H1 (cell line): ENCODE measurements around the gene ADPRH. TPM values are rescaled to one million over a fixed set of nuclear protein-coding genes. Genes with fewer than 3 reads are reported as not detected.
"Not testable (repeated sequence)": the region's sequence is repeated elsewhere in the genome, so short reads cannot be mapped to it uniquely, and the experiment has no call there.

Experiments used
- CTCF ChIA-PET: fragments of 300-600 bp; sonication (Branson Sonifier 250); formaldehyde crosslinking; loops from one replicate; lab custom pipeline; 2021; ENCODE audit not compliant: partially characterized antibody; lab: Charles Lee
- POLR2A ChIA-PET: fragments of 300-600 bp; sonication (Branson Sonifier 250); formaldehyde crosslinking; loops from one replicate; lab custom pipeline; 2021; ENCODE audit warnings: inconsistent platforms; ENCODE audit not compliant: partially characterized antibody; lab: Charles Lee
- DNase-seq, 2 experiments: peaks; one replicate each; pipeline versions ENCODE4 v3.0.0 to v3.0.0-alpha.2; 2010 to 2022; ENCODE audit warnings: low spot score in 2 of 2, low read depth in 1 of 2, mixed read lengths in 1 of 2
- FAIRE-seq: peaks from 2 replicates; lab custom pipeline; 2011; peaks lifted over from hg19 to GRCh38; lab: Jason Lieb, UNC
- H2AFZ ChIP-seq: 2 replicates; pipeline ENCODE4 v1.8.1; 2012; ENCODE audit warnings: low read length, inconsistent platforms
- H2AK5ac ChIP-seq: 2 replicates; pipeline ENCODE4 v1.6.1; 2013; ENCODE audit warnings: low read depth, low read length
- H2BK120ac ChIP-seq: replicated peaks from 2 replicates; pipeline ENCODE3; 2013; ENCODE audit warnings: low read depth, low read length, inconsistent platforms
- H2BK12ac ChIP-seq: 2 replicates; pipeline ENCODE4 v1.6.1; 2013; ENCODE audit warnings: low read depth, low read length
- H2BK15ac ChIP-seq: 2 replicates; pipeline ENCODE4 v1.6.1; 2013; ENCODE audit warnings: low read length
- H2BK20ac ChIP-seq: 2 replicates; pipeline ENCODE4 v1.6.1; 2013; ENCODE audit warnings: low read length
- H2BK5ac ChIP-seq: 2 replicates; pipeline ENCODE4 v1.6.1; 2013; ENCODE audit warnings: low read depth, low read length
- H3K14ac ChIP-seq: 2 replicates; pipeline ENCODE4 v1.6.1; 2013; ENCODE audit warnings: inconsistent platforms; ENCODE audit not compliant: insufficient read length
- H3K18ac ChIP-seq: 2 replicates; pipeline ENCODE4 v1.6.1; 2013; ENCODE audit warnings: low read length; ENCODE audit errors: extremely low read depth
- H3K23ac ChIP-seq: 2 replicates; pipeline ENCODE4 v1.6.1; 2013; ENCODE audit warnings: inconsistent platforms; ENCODE audit not compliant: insufficient read length
- H3K23me2 ChIP-seq: 2 replicates; pipeline ENCODE4 v1.6.1; 2013; ENCODE audit warnings: low read depth, low read length
- H3K27ac ChIP-seq: 2 replicates; pipeline ENCODE4 v1.6.1; 2011; ENCODE audit warnings: low read depth, low read length, inconsistent platforms
- H3K27me3 ChIP-seq, 4 experiments: replicated peaks in 1 of 4; 1 replicate in 1 of 4; 2 replicates in 3 of 4; pipeline versions ENCODE4 v1.6.1 to v1.8.1; 2011 to 2013; ENCODE audit warnings: low read length in 3 of 4, mild to moderate bottlenecking in 3 of 4, inconsistent platforms in 2 of 4, mixed read lengths in 2 of 4, moderate library complexity in 1 of 4; ENCODE audit not compliant: control insufficient read depth in 3 of 4, insufficient read depth in 3 of 4; ENCODE audit errors: extremely low read depth in 1 of 4
- H3K36me3 ChIP-seq, 4 experiments: 2 replicates each; pipeline versions ENCODE4 v1.6.1 to v1.8.1; 2011 to 2013; ENCODE audit warnings: mild to moderate bottlenecking in 4 of 4, low read length in 3 of 4, moderate library complexity in 2 of 4, control low read depth in 1 of 4, inconsistent platforms in 1 of 4; ENCODE audit not compliant: insufficient read depth in 4 of 4, control insufficient read depth in 2 of 4
- H3K4ac ChIP-seq: replicated peaks from 2 replicates; pipeline ENCODE3; 2013; ENCODE audit warnings: low read length, low read depth, mixed read lengths, inconsistent platforms; ENCODE audit not compliant: insufficient read length
- H3K4me1 ChIP-seq, 4 experiments: replicated peaks in 1 of 4; 1 replicate in 1 of 4; 2 replicates in 3 of 4; pipeline versions ENCODE4 v1.6.1 to v1.8.1; 2011 to 2013; ENCODE audit warnings: low read length in 3 of 4, inconsistent platforms in 2 of 4, mixed read lengths in 1 of 4; ENCODE audit not compliant: insufficient read depth in 4 of 4, control insufficient read depth in 3 of 4
- H3K4me2 ChIP-seq, 2 experiments: 2 replicates each; pipeline versions ENCODE4 v1.6.1 to v1.8.1; 2011 to 2013; ENCODE audit warnings: low read depth in 2 of 2, low read length in 2 of 2, control low read depth in 1 of 2, inconsistent platforms in 1 of 2, mild to moderate bottlenecking in 1 of 2; ENCODE audit not compliant: insufficient read depth in 1 of 2
- H3K4me3 ChIP-seq, 4 experiments: fragments of 200-600, 300-600 bp in 1 of 4; sonication (generic), shearing (Covaris generic), sonication (Bioruptor Twin) in 1 of 4; 2 replicates each; pipeline versions ENCODE4 v1.5.1 to v1.8.1; 2011 to 2016; ENCODE audit warnings: low read length in 4 of 4, low read depth in 3 of 4, control low read depth in 2 of 4, inconsistent platforms in 2 of 4, mild to moderate bottlenecking in 2 of 4, mixed read lengths in 1 of 4, moderate library complexity in 1 of 4; ENCODE audit not compliant: insufficient read depth in 2 of 4; ENCODE audit errors: extremely low read depth in 1 of 4
- H3K56ac ChIP-seq: replicated peaks from 2 replicates; pipeline ENCODE3; 2013; ENCODE audit warnings: low read depth, mild to moderate bottlenecking, mixed read lengths, low read length, inconsistent platforms; ENCODE audit not compliant: insufficient read length
- H3K79me1 ChIP-seq: 2 replicates; pipeline ENCODE4 v1.6.1; 2013; ENCODE audit warnings: low read depth, low read length, control low read depth
- H3K79me2 ChIP-seq, 2 experiments: 2 replicates each; pipeline versions ENCODE4 v1.6.1 to v1.8.1; 2012 to 2013; ENCODE audit warnings: low read length in 2 of 2, mild to moderate bottlenecking in 2 of 2, inconsistent platforms in 1 of 2; ENCODE audit not compliant: insufficient read depth in 2 of 2, control insufficient read depth in 1 of 2
- H3K9ac ChIP-seq, 4 experiments: replicated peaks in 1 of 4; 1 replicate in 1 of 4; 2 replicates in 3 of 4; pipeline versions ENCODE4 v1.6.1 to v1.8.1; 2011 to 2013; ENCODE audit warnings: low read depth in 3 of 4, low read length in 3 of 4, control low read depth in 2 of 4, mild to moderate bottlenecking in 2 of 4, moderate library complexity in 2 of 4, inconsistent platforms in 1 of 4; ENCODE audit errors: extremely low read depth in 1 of 4
- H3K9me3 ChIP-seq, 2 experiments: 2 replicates each; pipeline versions ENCODE4 v1.6.1 to v1.8.1; 2012 to 2013; ENCODE audit warnings: mild to moderate bottlenecking in 2 of 2, moderate library complexity in 2 of 2, control low read depth in 1 of 2, inconsistent platforms in 1 of 2, low read depth in 1 of 2, low read length in 1 of 2, mixed read lengths in 1 of 2; ENCODE audit not compliant: insufficient read depth in 2 of 2
- H4K20me1 ChIP-seq, 2 experiments: replicated peaks in 1 of 2; 2 replicates each; pipeline versions ENCODE3 to v1.8.1; 2011 to 2013; ENCODE audit warnings: inconsistent platforms in 2 of 2, low read length in 2 of 2, mild to moderate bottlenecking in 1 of 2; ENCODE audit not compliant: insufficient read depth in 2 of 2, control insufficient read depth in 1 of 2
- H4K5ac ChIP-seq: 2 replicates; pipeline ENCODE4 v1.6.1; 2013; ENCODE audit warnings: low read length, low read depth, mixed read lengths, inconsistent platforms; ENCODE audit not compliant: insufficient read length
- H4K8ac ChIP-seq: 2 replicates; pipeline ENCODE4 v1.8.0; 2013; ENCODE audit warnings: mild to moderate bottlenecking, moderate library complexity, low read length, inconsistent platforms; ENCODE audit not compliant: insufficient read depth; ENCODE audit errors: extremely low read depth
- H4K91ac ChIP-seq: replicated peaks from 2 replicates; pipeline ENCODE3; 2013; ENCODE audit warnings: low read length, mixed read lengths, inconsistent platforms; ENCODE audit not compliant: insufficient read length
- WGBS, 2 experiments: shearing (Covaris generic) in 1 of 2; methylation state at CpG; one replicate each; pipeline versions ENCODE4 v1.1.6 to v1.1.7; 2013 to 2015; ENCODE audit warnings: low lambda C conversion rate in 2 of 2, mixed read lengths in 2 of 2, inconsistent platforms in 1 of 2, low coverage in 1 of 2, missing lambda C conversion rate in 1 of 2; ENCODE audit not compliant: insufficient replicate concordance in 2 of 2, insufficient coverage in 1 of 2, insufficient read length in 1 of 2; ENCODE audit errors: extremely low coverage in 1 of 2, missing lambda C conversion rate in 1 of 2; 5-methylcytosine and 5-hydroxymethylcytosine counted together
- polyA plus RNA-seq, 7 experiments: library from polyadenylated mRNA; depleted of rRNA in 3 of 7; stranded (reverse) in 5 of 7; unstranded in 2 of 7; fragments of >200 nt in 5 of 7; fragments of 200-250 nt in 2 of 7; gene quantifications; 1 replicate in 5 of 7; 2 replicates in 1 of 7; 4 replicates in 1 of 7; pipeline versions ENCODE4 v1.2.1 to v1.2.3, GENCODE V29; 2011 to 2013; ENCODE audit warnings: missing spikeins in 2 of 7, mixed read lengths in 2 of 7
- total RNA-seq: library from RNA; stranded (reverse); fragmentation: NEBNext Ultra II Directional; extraction: Animal tissue kit (Norgen Biotek cat#: 25700); gene quantifications from 2 replicates; pipeline ENCODE4 v1.2.1, GENCODE V29; 2021

ADPRH gene
- total and polyA plus RNA-seq, 2 of the 8 experiments (the other 6 are each of a cell fraction or from before 2014, with no cell fraction given), result 2.6 to 4.2 TPM

DNA sequence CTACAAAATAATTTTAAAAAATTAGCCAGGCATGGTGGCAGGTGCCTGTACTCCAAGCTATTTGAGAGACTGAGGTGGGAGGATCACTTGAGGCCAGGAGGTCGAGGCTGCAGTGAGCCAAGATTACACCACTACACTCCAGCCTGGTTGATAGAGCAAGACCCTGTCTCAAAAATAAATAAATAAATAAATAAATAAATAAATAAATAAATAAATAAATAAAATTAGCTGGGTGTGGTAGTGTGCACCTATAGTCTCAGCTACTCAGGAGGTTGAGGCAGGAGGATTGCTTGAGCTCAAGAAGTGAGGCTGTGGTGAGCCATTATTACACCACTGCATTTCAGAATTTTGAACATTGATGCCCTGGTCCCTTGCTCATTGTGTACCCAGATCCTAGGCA lies 15.6 kb downstream of the ADPRH start:
- not testable (repeated sequence) for H3K14ac ChIP-seq, FAIRE-seq, H3K4ac ChIP-seq, H3K4me1 ChIP-seq, H2AFZ ChIP-seq, H3K27me3 ChIP-seq, H3K23ac ChIP-seq, H2BK20ac ChIP-seq, H3K79me2 ChIP-seq, H3K9me3 ChIP-seq, H4K20me1 ChIP-seq, H3K27ac ChIP-seq, H4K5ac ChIP-seq, H2BK5ac ChIP-seq, H2BK12ac ChIP-seq, H3K56ac ChIP-seq, H2AK5ac ChIP-seq, H3K4me2 ChIP-seq, H2BK15ac ChIP-seq, H3K23me2 ChIP-seq, H3K18ac ChIP-seq, H3K36me3 ChIP-seq, H3K79me1 ChIP-seq, H3K9ac ChIP-seq, H3K4me3 ChIP-seq, H2BK120ac ChIP-seq, DNase-seq, H4K8ac ChIP-seq, H4K91ac ChIP-seq
- ChIA-PET CTCF (interaction anchor here (0.6 to 2.0 kb wide), 2 partner anchors 8 to 148 kb away, joined by 3 to 4 read pairs; no protein-coding TSS in a partner anchor), POLR2A (interaction anchor here (1.2 kb wide), 1 partner anchor 15 kb away, joined by 3 read pairs; no protein-coding TSS in a partner anchor)
- 83% methylated on average over 1 of the region's 1 CpG; no CpG with 5 or more reads in 1 of the 2 experiments for WGBS, 2 experiments
